SU-DHL-6 (cell line): ENCODE measurements around the gene ITGB5.

Experiments used
- H2AFZ ChIP-seq: fragments of 200-600 bp; sonication (generic); 2 replicates; pipeline ENCODE4 v1.6.1; 2014; ENCODE audit warnings: low read depth, mild to moderate bottlenecking, moderate library complexity, mixed read lengths, antibody characterized with exemption, low read length; ENCODE audit not compliant: severe bottlenecking
- H3F3A ChIP-seq: fragments of 200-600 bp; shearing (Covaris generic); 2 replicates; pipeline ENCODE4 v1.6.0; 2016; ENCODE audit warnings: antibody characterized with exemption, mild to moderate bottlenecking; ENCODE audit not compliant: insufficient read depth
- H3K27ac ChIP-seq: fragments of 200-600 bp; sonication (generic); 2 replicates; pipeline ENCODE4 v1.5.1; 2016; ENCODE audit warnings: low read depth, mild to moderate bottlenecking, low read length, moderate library complexity, mixed read lengths
- H3K27me3 ChIP-seq: fragments of 200-600 bp; sonication (generic), shearing (Covaris generic); 2 replicates; pipeline ENCODE4 v1.6.0; 2014; ENCODE audit warnings: mild to moderate bottlenecking, low read length
- H3K36me3 ChIP-seq: fragments of 200-600 bp; sonication (generic); 2 replicates; pipeline ENCODE4 v1.6.1; 2014; ENCODE audit warnings: mild to moderate bottlenecking, low read length, mixed read lengths
- H3K4me2 ChIP-seq: fragments of 300-600, 200-600 bp; shearing (Covaris generic), sonication (generic); 2 replicates; pipeline ENCODE4 v1.6.0; 2014; ENCODE audit warnings: low read length, low read depth, mild to moderate bottlenecking; ENCODE audit not compliant: poor library complexity, severe bottlenecking
- H3K4me3 ChIP-seq: fragments of 200-600 bp; sonication (generic); 2 replicates; pipeline ENCODE4 v1.5.1; 2014; ENCODE audit warnings: antibody characterized with exemption, low read length, mild to moderate bottlenecking, mixed read lengths; ENCODE audit not compliant: insufficient read depth, poor library complexity, severe bottlenecking
- H3K79me2 ChIP-seq: fragments of 200-600 bp; sonication (generic); 2 replicates; pipeline ENCODE4 v1.6.1; 2014; ENCODE audit warnings: mild to moderate bottlenecking, low read length, moderate library complexity; ENCODE audit not compliant: insufficient read depth
- H3K9ac ChIP-seq: fragments of 200-600 bp; sonication (generic); 2 replicates; pipeline ENCODE4 v1.7.0; 2014; ENCODE audit warnings: mild to moderate bottlenecking, low read length
- H3K9me2 ChIP-seq: fragments of 200-600 bp; sonication (generic); replicated peaks from 2 replicates; pipeline ENCODE4 v1.6.1; 2014; ENCODE audit warnings: low read length; ENCODE audit not compliant: insufficient read depth
- H3K9me3 ChIP-seq: fragments of 200-600 bp; sonication (generic); 2 replicates; pipeline ENCODE4 v1.6.1; 2014; ENCODE audit warnings: low read length, mixed read lengths; ENCODE audit not compliant: insufficient read depth
- H4K20me1 ChIP-seq: fragments of 200-600 bp; sonication (generic); 2 replicates; pipeline ENCODE4 v1.6.1; 2014; ENCODE audit warnings: low read depth, mild to moderate bottlenecking, antibody characterized with exemption, low read length, moderate library complexity, mixed read lengths
- EZH2phosphoT487 ChIP-seq: fragments of 200-600 bp; sonication (generic), shearing (Covaris generic); conservative IDR thresholded peaks from 2 replicates; pipeline ENCODE4 v1.6.1; 2018; ENCODE audit warnings: mild to moderate bottlenecking, antibody characterized with exemption, low read length, moderate library complexity, mixed read lengths
- TF ChIP-seq, protein P1 (sequence below): fragments of 200-600 bp; sonication (generic); IDR thresholded peaks from one replicate; pipeline ENCODE4 v1.5.1; 2017; ENCODE audit warnings: antibody characterized with exemption, mild to moderate bottlenecking, low read length, moderate library complexity; ENCODE audit not compliant: insufficient read depth, poor library complexity, severe bottlenecking

ITGB5 gene

DNA sequence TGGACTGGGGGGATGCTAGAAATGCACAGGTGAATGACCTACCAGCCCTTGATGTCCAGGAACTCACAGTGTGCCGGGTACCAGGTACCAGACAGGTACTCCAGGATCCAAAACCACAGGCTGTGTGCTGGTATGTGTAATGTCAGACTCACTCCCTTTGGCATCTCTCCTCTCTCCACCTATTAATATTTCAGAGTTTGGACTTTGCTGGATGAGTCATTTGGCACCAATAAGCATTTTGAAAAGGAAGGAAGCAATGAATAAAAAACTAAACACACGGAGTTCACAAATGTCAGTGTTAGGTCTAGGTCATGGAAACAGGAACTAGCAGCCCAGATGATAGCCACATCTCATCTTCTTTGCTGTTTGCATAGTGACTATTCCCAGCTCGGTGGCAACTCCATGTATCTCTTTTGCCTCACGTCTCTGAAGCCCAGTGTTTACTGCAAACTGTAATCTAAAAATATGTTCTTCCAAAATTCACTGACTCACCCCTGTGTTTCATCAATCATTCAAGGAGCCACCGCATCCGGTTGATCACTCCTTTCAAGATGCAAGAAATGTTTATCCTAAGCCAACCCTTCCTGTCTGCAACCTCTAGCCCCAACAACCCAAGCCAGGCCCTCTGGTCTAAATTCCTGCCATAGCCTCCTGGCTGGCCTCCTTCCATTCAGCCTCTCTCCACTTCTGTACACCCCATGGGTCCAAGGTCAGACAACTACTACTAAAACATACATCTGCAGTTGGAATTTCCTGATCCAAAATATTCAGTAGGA lies 8.4 kb downstream of the ITGB5 start:
- TF ChIP-seq EZH2phosphoT487, result no peak
- TF ChIP-seq, protein P1, sequence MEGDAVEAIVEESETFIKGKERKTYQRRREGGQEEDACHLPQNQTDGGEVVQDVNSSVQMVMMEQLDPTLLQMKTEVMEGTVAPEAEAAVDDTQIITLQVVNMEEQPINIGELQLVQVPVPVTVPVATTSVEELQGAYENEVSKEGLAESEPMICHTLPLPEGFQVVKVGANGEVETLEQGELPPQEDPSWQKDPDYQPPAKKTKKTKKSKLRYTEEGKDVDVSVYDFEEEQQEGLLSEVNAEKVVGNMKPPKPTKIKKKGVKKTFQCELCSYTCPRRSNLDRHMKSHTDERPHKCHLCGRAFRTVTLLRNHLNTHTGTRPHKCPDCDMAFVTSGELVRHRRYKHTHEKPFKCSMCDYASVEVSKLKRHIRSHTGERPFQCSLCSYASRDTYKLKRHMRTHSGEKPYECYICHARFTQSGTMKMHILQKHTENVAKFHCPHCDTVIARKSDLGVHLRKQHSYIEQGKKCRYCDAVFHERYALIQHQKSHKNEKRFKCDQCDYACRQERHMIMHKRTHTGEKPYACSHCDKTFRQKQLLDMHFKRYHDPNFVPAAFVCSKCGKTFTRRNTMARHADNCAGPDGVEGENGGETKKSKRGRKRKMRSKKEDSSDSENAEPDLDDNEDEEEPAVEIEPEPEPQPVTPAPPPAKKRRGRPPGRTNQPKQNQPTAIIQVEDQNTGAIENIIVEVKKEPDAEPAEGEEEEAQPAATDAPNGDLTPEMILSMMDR, result no peak
- Histone ChIP-seq H3K79me2 (no peaks in the 10 kb centered on the region), H3K4me3 (no peak overlapping the region), H4K20me1 (no peaks in the 10 kb centered on the region), H2AFZ (no peak overlapping the region), H3F3A (no peaks in the 10 kb centered on the region), H3K9ac (no peak overlapping the region), H3K9me3 (no peaks in the 10 kb centered on the region), H3K27ac (no peak overlapping the region), H3K9me2 (no peaks in the 10 kb centered on the region), H3K4me2 (no peak overlapping the region), H3K27me3 (no peaks in the 10 kb centered on the region), H3K36me3 (no peaks in the 10 kb centered on the region)

DNA sequence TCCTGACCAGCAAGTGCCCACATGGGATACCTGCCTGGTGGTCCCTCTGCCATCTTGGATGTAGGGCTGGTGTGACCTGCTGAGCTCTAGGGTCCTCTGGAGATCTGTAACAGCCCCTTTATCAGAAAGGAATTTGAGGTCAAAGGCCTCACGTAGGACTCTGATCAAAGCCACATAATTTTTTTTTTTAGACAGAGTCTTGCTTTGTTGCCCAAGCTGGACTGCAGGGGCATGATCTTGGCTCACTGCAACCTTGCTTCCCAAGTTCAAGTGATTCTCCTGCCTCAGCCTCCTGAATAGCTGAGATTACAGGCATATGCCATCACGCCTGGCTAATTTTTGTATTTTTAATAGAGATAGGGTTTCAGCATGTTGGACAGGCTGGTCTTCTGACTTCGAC lies 9.5 kb downstream of the ITGB5 start:
- H3K27ac ChIP-seq, result no peak overlapping the region
- no peaks in the 10 kb centered on the region for H3K36me3 ChIP-seq
- no peaks in the 10 kb centered on the region for H4K20me1 ChIP-seq
- no peaks in the 10 kb centered on the region for H3K27me3 ChIP-seq
- H3K4me2 ChIP-seq, result no peak overlapping the region
- no peak overlapping the region for H3K4me3 ChIP-seq
- no peak for TF ChIP-seq EZH2phosphoT487
- TF ChIP-seq, protein P1, result no peak
- no peaks in the 10 kb centered on the region for H3K79me2 ChIP-seq
- no peaks in the 10 kb centered on the region for H3F3A ChIP-seq
- H3K9ac ChIP-seq, result no peak overlapping the region
- no peaks in the 10 kb centered on the region for H3K9me3 ChIP-seq
- H3K9me2 ChIP-seq, result no peaks in the 10 kb centered on the region
- H2AFZ ChIP-seq, result no peak overlapping the region

DNA sequence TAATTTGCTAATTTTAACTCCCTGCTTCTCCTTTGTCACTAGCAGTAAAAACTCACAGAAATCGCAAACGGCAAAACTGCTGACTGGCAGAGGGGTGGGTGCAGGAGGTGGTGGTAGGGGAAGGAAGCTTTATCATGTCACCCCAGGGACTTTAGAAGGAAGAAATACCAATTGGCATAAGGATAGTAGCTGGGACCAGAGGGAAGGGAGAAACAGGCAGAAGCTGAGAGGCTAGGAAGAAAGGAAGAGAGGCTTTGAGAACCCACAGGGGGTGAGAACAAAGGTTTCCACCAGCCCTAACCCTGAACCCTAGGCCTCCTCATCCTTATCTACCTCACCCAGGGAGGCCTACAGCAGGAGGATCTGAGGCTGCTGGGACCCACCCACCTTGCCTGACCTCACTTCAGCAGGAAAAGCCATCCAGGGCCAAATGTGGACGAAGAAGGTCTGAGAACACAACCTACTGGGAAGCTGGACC lies 10.7 kb downstream of the ITGB5 start:
- Histone ChIP-seq H2AFZ (no peak overlapping the region), H3K9ac (no peak overlapping the region), H3K36me3 (no peaks in the 10 kb centered on the region), H3K4me2 (no peak overlapping the region), H3K79me2 (no peaks in the 10 kb centered on the region), H3K27ac (no peak overlapping the region), H3K9me3 (no peaks in the 10 kb centered on the region), H3K9me2 (no peaks in the 10 kb centered on the region), H3K4me3 (no peak overlapping the region), H4K20me1 (no peaks in the 10 kb centered on the region), H3F3A (no peaks in the 10 kb centered on the region), H3K27me3 (no peaks in the 10 kb centered on the region)
- TF ChIP-seq EZH2phosphoT487, result no peak
- TF ChIP-seq, protein P1, result no peak
